NCI-H2107 treated with DMSO at 0.1 percent for 48 hours (cell line): Measurements from ENCODE around the gene ANKH.
"Not testable (repeated sequence)": the region's sequence is repeated elsewhere in the genome, so short reads cannot be mapped to it uniquely, and the experiment has no call there.

Experiments
- DNase-seq: peaks from one replicate; lab custom pipeline; 2025; ENCODE audit not compliant: unreplicated experiment; lab: John Stamatoyannopoulos, UW

ANKH gene

GRCh38 chr5:14797385-14797784 lies 74.2 kb downstream of the ANKH start:
- not testable (repeated sequence) for DNase-seq

GRCh38 chr5:14794583-14795230 lies 76.9 kb downstream of the ANKH start:
- DNase-seq, result no peak

GRCh38 chr5:14793851-14794250 lies 77.7 kb downstream of the ANKH start:
- DNase-seq, result no peak

GRCh38 chr5:14790911-14791310 lies 80.7 kb downstream of the ANKH start:
- DNase-seq, result no peak

GRCh38 chr5:14790220-14790619 lies 81.4 kb downstream of the ANKH start:
- no peak for DNase-seq

- DNase-seq, result no peak
Measured at GRCh38 chr5:14787801-14788579, 83.6 kb downstream of the ANKH start.

- no peak for DNase-seq
Measured at GRCh38 chr5:14783691-14784090, 87.9 kb downstream of the ANKH start.

- no peak for DNase-seq
Measured at GRCh38 chr5:14782591-14782990, 89.0 kb downstream of the ANKH start.

- DNase-seq, result no peak
Measured at GRCh38 chr5:14781106-14781505, 90.5 kb downstream of the ANKH start.

- DNase-seq, result no peak
Measured at GRCh38 chr5:14779975-14780374, 91.6 kb downstream of the ANKH start.

GRCh38 chr5:14778792-14779070 lies 92.8 kb downstream of the ANKH start:
- no peak for DNase-seq

- DNase-seq, result no peak
Measured at GRCh38 chr5:14777932-14778791, 93.4 kb downstream of the ANKH start.

- no peak for DNase-seq
Measured at GRCh38 chr5:14777187-14777586, 94.4 kb downstream of the ANKH start.

- no peak for DNase-seq
Measured at GRCh38 chr5:14776602-14777001, 95.0 kb downstream of the ANKH start.

GRCh38 chr5:14775857-14776256 lies 95.7 kb downstream of the ANKH start:
- DNase-seq, result no peak

- DNase-seq, result no peak
Measured at GRCh38 chr5:14773588-14773987, 98.0 kb downstream of the ANKH start.

GRCh38 chr5:14771972-14772371 lies 99.6 kb downstream of the ANKH start:
- no peak for DNase-seq

GRCh38 chr5:14771189-14771588 lies 100.4 kb downstream of the ANKH start:
- no peak for DNase-seq

- DNase-seq, result no peak
Measured at GRCh38 chr5:14768508-14769365, 102.8 kb downstream of the ANKH start.

GRCh38 chr5:14767735-14768507 lies 103.7 kb downstream of the ANKH start:
- DNase-seq, result peak; percentile 89
